Motor neuron (in vitro differentiated cells): ENCODE measurements around the gene SLC13A3. TPM values are rescaled to one million over a fixed set of nuclear protein-coding genes. Genes with fewer than 3 reads are reported as not detected.

Experiments
- ATAC-seq, 8 experiments: fragments of 200-7000 bp; cut with Tn5 transposase; replicated peaks in 6 of 8; 2 replicates each; pipeline ENCODE4 v1.8.0; 2021; ENCODE audit warnings: mild to moderate bottlenecking in 8 of 8, moderate library complexity in 8 of 8
- H3K27ac ChIP-seq, 2 donors: fragments of 250-450 bp; sonication (Bioruptor Pico); 2 replicates each; pipeline ENCODE4 v1.9.0; 2021; ENCODE audit warnings: antibody characterized with exemption in 2 of 2, mild to moderate bottlenecking in 2 of 2, moderate library complexity in 1 of 2
- H3K4me1 ChIP-seq, 2 donors: fragments of 250-450 bp; sonication (Bioruptor Pico); replicated peaks in 1 of 2; 2 replicates each; pipeline ENCODE4 v1.6.1; 2021; ENCODE audit warnings: antibody characterized with exemption in 2 of 2, mild to moderate bottlenecking in 2 of 2, moderate library complexity in 1 of 2
- H3K4me3 ChIP-seq, 5 donors: fragments of 250-450 bp; sonication (Bioruptor Pico); 2 replicates each; pipeline ENCODE4 v1.9.0; 2021; ENCODE audit warnings: antibody characterized with exemption in 5 of 5, mild to moderate bottlenecking in 5 of 5, moderate library complexity in 4 of 5
- WGBS, 10 experiments: fragments of 450-650 bp; shearing (Covaris generic); methylation state at CpG; one replicate each; pipeline ENCODE4 v1.0.0; 2022; 5-methylcytosine and 5-hydroxymethylcytosine counted together
- in situ Hi-C, 9 experiments: fragments of 400-800 bp; cut with MboI; loops; one replicate each; pipeline ENCODE4 v1.15.0; 2021; ENCODE audit warnings: low sequenced_read_pairs in 9 of 9, low pct_unique_long_range_greater_than_20kb in 2 of 9; ENCODE audit not compliant: unreplicated experiment in 9 of 9
- total RNA-seq, 8 experiments: library from RNA; unstranded; fragments of 300-600 nt; gene quantifications; 2 replicates each; pipeline versions ENCODE4 v1.2.3 to v1.2.4, GENCODE V29; 2022

Gene SLC13A3
- total RNA-seq, 8 experiments from 2014 or later: 0.97 to 5.0 (median 3.0) TPM

GRCh38 chr20:46523108-46523507 lies 128.2 kb downstream of the SLC13A3 start:
- ATAC-seq: no peak
- peaks cover 2 to 3% of the 10 kb centered on the region in 2 donors for H3K4me1 ChIP-seq
- no peak overlapping the region for H3K4me3 ChIP-seq
- H3K27ac ChIP-seq: no peak overlapping the region
- WGBS, 10 experiments: 0 to 83% (median 62%) methylated on average over 1 to 5 of the region's 5 CpGs
- in situ Hi-C loops: loop anchor here in 1 of 9 experiments (25.0 kb wide), 1 partner anchor 164 kb away; the partner anchor contains the start of gene TP53RK

GRCh38 chr20:46520976-46521579 lies 130.2 kb downstream of the SLC13A3 start:
- no peak overlapping the region for H3K4me3 ChIP-seq
- in situ Hi-C loops: loop anchor here in 1 of 9 experiments (25.0 kb wide), 1 partner anchor 166 kb away; the partner anchor contains the start of gene TP53RK
- H3K4me1 ChIP-seq: peaks cover 2 to 3% of the 10 kb centered on the region in 2 donors
- H3K27ac ChIP-seq: no peak overlapping the region
- ATAC-seq: peak; percentile 75 to 97 (median 80)
- 0 to 60% (median 0%) methylated on average over 1 to 2 of the region's 4 CpGs; no CpG with 5 or more reads in 3 of the 10 experiments for WGBS, 10 experiments

GRCh38 chr20:46520540-46520939 lies 130.7 kb downstream of the SLC13A3 start:
- Histone ChIP-seq H3K4me1 (peaks cover 2 to 3% of the 10 kb centered on the region in 2 donors), H3K27ac (no peak overlapping the region), H3K4me3 (no peak overlapping the region)
- peak in 1 of 8 experiments; percentile 7 for ATAC-seq
- 8 to 100% (median 80%) methylated on average over 1 to 3 of the region's 4 CpGs; no CpG with 5 or more reads in 2 of the 10 experiments for WGBS, 10 experiments
- in situ Hi-C loops: loop anchor here in 1 of 9 experiments (25.0 kb wide), 1 partner anchor 167 kb away; the partner anchor contains the start of gene TP53RK

DNA sequence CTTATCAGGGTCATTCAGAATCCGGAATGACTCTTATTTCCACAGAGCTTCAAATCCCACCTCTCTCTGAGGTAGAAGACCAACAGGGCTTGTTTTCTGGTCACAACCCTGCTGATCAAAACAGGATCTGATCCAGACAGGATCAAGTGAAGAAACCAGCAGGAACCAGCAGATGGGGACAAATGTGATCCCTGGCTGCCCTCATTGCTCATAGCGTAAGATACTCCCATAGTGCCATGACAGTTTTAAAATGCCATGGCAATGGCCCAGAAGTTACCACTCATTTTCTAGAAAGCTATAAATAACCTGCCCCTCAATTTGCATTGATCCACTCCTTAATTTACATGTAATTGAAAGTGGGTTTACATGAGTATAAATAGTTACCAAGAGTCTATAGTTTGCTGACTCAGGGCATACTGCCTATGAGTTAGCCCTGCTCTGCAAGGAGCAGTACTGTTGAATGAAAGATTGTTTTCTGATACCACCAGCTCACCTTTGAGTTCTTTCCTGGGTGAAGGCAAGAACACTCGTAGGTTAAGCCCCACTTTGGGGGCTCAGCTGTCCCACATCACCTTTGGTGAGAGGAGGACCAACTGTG lies 131.7 kb downstream of the SLC13A3 start:
- peak in 3 of 8 experiments; percentile 68 to 88 (median 78) for ATAC-seq
- 0 to 100% (median 34%) methylated on average over 1 to 2 of the region's 3 CpGs; no CpG with 5 or more reads in 2 of the 10 experiments for WGBS, 10 experiments
- Histone ChIP-seq H3K27ac (no peak overlapping the region), H3K4me3 (no peak overlapping the region), H3K4me1 (peaks cover 2 to 3% of the 10 kb centered on the region in 2 donors)
- in situ Hi-C loops: loop anchor here in 1 of 9 experiments (25.0 kb wide), 1 partner anchor 168 kb away; the partner anchor contains the start of gene TP53RK

DNA sequence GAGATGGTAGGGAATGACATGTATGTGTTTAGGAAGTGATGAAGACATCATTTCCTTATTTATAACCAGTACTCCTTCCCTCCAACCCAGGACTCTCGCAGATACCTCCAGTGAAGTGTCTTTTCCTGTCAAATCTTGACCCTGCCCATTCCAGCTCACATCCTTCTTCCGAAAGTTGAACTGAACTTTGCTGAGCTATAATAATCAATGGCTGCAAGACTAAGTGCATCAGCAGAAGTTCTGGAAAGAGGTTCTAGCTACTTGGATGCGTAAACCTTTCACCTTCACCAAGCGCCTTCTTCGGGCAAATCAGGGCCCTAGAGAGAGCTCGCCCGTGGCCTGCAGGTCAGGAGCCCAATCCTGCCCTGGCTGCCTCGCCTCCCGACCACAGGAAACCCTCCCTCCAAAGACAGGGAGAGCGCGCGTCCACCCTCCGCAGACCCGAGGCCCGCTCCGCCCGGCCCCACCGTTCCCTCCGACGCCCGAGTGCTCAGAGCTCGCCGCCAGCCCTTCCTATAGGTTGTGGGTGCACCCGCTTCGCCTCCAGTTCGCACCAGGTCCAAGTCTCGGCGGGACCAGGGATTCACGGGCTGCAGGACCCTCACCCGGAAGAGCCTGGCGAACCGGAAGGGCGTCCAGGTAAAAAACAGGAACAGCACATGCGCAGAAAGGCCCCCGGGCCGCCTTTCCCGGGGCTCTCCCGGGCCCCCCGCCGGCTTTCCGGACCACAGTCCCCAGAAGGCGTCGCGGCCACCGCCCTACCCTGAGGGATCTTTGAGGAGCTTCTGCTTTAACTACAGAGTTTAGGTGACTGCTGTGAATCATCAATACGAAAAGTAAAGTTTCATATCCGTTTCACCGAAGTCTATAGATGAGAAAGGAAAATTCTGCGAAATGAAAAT lies 138.1 kb downstream of the SLC13A3 start, which contains the start of gene ZNF334:
ZNF334 (minus strand) TSS at position 617 of the 902 bp plus-strand sequence. CDS start 1,457 bp downstream, outside the sequence.
- Histone ChIP-seq H3K27ac (peak within 1 kb of the TSS; percentile 52 to 57), H3K4me1 (peaks cover 0 to 6% of the 10 kb centered on the region in 2 donors), H3K4me3 (peak within 1 kb of the TSS; percentile 59 to 99 (median 74))
- in situ Hi-C loops: loop anchor here in 1 of 9 experiments (25.0 kb wide), 1 partner anchor 174 kb away; the partner anchor contains the start of gene TP53RK
- peak; percentile 83 to 99 (median 98) for ATAC-seq
- WGBS, 10 experiments: 0 to 36% (median 17%) methylated on average over 1 to 9 of the region's 49 CpGs; no CpG with 5 or more reads in 1 of the 10 experiments

- ATAC-seq: no peak
- 44 to 100% (median 84%) methylated on average over 1 to 2 of the region's 2 CpGs; no CpG with 5 or more reads in 4 of the 10 experiments for WGBS, 10 experiments
- in situ Hi-C loops: loop anchor here in 1 of 9 experiments (25.0 kb wide), 1 partner anchor 178 kb away; the partner anchor contains the start of gene TP53RK
- no peak overlapping the region for H3K27ac ChIP-seq
- peaks cover 0 to 6% of the 10 kb centered on the region in 2 donors for H3K4me1 ChIP-seq
- H3K4me3 ChIP-seq: no peak overlapping the region
These were observed 141.7 kb downstream of the SLC13A3 start for GRCh38 chr20:46509523-46509922.

Other genes starting within 250 kb of the SLC13A3 start
- 10 to 100 TPM; 23.0 to 58.2 (median 38.2) TPM for gene ELMO2, start 244.8 kb downstream of the SLC13A3 start, total RNA-seq
- 10 to 100 TPM in 5 of 8 experiments, 1 to 10 TPM in 3; 4.0 to 18.2 (median 11.0) TPM for gene ZNF334, start 137.9 kb downstream of the SLC13A3 start, total RNA-seq
- under 1 TPM in 3 of 8 experiments, not detected in 5; 0.15 to 0.29 (median 0.28) TPM for gene OCSTAMP, start 100.8 kb downstream of the SLC13A3 start, total RNA-seq
- 10 to 100 TPM; 12.3 to 23.7 (median 15.0) TPM for gene TP53RK, start 38.0 kb upstream of the SLC13A3 start, total RNA-seq
- gene SLC2A10, start 58.2 kb upstream of the SLC13A3 start, total RNA-seq: 10 to 100 TPM in 2 of 8 experiments, 1 to 10 TPM in 6; 2.7 to 11.8 (median 6.8) TPM
- 1 to 10 TPM in 5 of 8 experiments, under 1 TPM in 2, not detected in 1; 0.18 to 7.5 (median 1.9) TPM for gene EYA2, start 243.4 kb upstream of the SLC13A3 start, total RNA-seq